Bone marrow (tissue), 2 donors: ENCODE data around the gene CCDC57.
"Not testable (repeated sequence)": the region's sequence is repeated elsewhere in the genome, so short reads cannot be mapped to it uniquely, and the experiment has no call there.

Experiments
- DNase-seq, 2 donors: peaks; one replicate each; lab custom pipeline; 2025; lab: John Stamatoyannopoulos, UW

The CCDC57 gene

DNA sequence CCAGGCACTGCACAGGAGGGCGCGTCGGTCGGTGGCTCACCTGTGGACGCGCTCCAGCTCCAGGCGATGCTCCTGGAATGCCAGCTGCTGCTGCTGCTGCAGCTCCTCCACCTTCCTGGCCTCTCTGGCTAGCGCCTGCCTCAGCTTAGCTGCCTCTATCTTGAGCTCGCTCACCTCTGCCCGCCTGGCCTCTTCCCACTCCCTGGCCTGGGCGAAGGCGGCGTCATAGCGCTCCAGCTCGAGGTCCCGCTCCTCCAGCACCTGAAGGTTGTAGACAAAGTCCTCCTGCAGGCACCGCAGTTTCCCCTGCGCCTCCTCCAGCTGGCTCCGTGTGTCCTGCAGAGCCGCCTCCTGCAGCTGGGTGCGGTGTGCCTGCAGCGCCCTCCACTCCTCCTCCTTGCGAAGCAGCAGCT is 11.1 kb downstream of the CCDC57 start:
- DNase-seq = no peak

DNA sequence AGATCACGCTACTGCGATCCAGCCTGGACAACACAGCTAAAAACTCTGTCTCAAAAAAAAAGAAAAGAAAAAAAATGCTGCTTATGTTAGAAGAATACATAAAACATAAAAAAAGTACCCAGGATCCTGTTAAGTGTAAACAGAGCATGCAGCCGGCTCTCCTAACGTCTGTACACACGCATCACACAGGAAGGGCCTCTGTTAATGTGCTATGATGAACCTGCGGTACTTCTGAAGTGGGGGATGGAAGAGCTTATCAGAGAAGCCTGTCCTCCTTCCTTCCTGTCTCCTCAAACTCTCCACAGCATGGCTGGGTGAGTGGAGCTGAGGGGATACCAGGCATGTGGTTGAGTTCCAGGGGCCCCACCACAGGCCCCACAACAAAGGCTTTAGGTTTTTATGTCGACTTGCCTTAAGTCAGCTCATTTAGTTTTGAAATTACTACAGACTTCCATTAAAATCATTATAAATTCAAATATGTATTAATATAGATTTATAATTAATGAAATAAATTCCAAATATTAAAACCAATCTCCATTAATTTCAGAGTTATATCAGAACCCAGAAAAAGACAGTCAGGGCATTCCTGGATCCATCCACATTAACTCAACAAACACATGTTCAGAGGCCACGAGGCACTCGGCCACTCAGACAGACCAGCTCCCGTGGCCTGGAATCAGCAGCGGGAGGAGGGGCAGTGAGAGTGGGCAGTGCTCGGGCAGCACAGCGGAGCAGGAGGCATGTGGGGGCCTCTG is 11.7 kb downstream of the CCDC57 start:
- peak in 1 of 2 donors; percentile 88 for DNase-seq

DNA sequence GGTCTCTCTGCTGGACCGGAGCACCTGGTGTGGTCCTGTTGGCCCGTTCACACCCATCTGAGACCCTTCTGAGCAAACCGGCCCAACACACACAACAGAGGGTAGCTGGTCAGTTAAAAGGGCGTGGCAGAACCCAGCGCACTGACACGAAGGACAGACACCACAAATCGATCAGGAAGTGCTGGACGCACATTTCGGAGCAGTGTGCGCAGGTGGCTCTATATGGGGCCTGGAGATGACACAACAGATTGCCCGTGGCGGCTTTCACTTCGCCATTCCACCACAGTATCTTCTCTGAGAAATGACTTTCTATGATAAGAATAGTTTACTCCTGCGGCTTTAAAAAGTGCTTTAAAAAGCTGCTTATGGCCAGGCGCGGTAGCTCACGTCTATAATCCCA is 12.5 kb downstream of the CCDC57 start:
- no peak for DNase-seq

DNA sequence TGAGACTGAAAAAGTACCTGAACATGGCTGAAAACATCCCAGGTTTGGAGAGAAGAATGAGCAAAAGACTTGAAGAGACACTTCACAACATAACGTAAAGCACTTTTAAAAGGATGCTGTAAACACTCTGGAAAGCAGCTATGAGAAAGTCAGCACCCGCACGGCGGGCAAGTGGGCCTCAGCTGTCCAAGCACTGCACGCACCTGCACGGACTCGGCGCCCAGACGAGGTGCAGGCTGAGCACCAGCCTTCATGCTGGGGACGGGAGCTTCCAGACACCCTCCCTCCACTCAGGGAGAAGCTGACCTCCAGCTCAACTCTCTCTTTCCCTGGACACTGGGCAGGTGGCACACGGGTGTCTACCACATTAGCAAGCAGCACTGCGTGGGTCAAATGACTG is 13.1 kb downstream of the CCDC57 start:
- no peak for DNase-seq

DNA sequence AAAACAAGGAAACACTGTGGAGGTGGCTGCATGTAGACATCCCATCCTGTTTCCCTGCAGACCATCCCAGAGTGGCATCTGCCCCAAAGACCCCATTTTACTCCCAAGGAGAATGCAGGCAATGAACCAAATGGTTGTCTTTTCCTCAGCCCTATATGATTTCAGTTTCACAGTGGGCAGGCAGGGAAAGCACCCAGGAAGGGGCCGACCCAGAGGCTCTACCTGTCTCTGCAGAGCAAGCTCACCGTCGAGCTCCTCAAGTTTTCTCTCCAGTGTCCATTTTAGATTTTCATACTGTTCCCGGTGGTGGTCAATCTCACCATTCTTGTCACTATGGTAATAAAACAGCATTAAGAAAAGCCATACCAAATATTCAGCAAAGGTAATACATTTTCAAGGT is 14.6 kb downstream of the CCDC57 start:
- DNase-seq = no peak

DNA sequence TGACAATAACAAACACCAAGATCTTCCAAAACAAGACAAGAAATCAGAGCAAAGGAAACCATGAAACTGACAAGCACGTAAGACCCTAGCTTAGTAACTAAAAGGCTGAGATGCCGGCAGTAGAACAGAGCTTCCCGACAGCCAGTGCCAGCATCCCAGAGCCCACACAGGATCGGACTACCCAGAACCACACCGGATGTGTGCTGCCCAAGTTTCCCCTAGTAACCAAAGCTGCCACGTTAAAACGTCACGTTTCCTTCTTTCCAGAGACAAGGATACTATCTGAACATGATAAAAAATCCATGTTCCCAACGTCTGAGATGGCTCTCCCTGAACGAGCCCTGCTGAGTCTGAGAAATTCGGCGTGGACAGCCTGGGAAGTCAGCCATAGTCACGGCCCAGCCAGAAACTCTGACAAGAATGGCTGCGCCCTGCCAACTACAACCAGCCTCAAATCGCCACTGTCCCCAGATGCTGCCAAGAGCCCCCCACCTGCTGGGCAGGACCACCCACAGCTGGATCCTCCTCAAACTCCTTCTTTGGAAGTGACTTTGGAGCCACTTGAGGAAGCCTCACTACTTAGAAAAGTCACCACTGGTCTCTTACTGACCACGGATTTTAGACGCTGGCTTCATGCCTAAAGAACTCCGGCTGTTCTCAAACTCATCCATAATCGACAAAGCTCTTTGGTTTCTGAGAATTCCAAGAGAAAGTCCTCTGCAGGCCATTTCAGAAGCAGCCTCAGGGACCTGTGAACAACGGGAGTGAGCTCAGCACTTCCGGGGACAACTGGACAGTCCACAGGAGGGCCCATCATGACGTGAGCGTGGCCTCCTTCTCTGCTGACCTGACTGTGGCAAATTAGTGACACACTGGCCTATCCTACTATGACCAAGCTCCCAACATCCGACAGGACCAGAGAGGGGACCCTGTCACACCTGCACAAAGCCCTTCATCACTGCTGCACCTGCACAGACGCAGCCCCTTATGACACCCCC is 16.7 kb downstream of the CCDC57 start:
- no peak for DNase-seq

DNA sequence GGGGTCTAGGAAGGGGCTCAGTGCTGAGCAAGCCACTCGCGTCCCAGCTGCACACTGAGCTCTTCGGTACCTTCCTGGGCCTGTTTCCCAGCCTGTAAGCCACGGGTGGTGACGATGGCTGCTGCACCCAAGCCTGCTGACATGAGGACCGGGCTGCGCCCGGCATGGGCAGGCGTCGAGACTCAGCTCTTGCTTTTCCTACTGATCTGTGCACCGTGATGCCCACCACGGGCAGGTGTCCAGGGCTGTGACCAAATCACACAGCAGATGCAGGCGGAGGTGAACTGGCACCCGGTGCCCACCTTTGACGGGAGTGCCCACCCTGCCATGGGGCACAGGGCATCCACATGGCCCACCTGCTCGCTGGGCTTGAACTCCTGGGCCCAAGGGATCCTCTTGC is 17.9 kb downstream of the CCDC57 start:
- DNase-seq = no peak

DNA sequence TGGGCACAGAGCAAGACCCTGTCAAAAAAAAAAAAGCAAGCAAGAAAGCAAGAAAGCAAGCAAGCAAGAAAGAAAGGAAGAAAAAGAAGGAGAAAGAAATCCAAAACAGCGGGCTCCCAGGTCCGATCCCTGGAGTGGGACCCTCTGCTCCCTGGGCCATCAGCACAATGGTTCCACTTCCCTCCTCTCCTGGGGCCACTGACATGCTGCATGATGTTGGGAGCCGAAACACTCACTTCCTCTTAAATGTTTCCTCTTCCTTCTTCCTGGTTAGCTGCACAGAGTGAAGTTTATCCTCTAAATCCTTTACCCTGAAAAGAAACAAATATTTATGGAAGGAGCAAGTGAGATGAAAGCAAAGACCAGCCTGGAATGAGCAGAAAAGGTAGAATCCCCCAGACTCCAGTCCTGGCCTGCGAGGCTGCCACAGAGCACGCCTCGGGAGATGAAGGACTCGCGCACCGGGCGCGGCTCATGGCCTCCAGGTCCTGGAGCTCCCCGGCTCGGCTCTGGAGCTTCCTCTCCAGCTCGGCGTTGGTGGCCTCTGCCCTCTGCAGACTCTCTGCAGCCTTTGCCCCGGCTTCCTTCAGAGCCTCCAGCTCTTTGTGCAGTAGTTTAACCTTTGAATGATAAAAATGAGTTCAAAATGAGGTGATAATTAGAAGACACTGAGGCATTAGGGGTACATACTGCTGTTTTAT is 19.0 kb downstream of the CCDC57 start:
- no peak for DNase-seq

DNA sequence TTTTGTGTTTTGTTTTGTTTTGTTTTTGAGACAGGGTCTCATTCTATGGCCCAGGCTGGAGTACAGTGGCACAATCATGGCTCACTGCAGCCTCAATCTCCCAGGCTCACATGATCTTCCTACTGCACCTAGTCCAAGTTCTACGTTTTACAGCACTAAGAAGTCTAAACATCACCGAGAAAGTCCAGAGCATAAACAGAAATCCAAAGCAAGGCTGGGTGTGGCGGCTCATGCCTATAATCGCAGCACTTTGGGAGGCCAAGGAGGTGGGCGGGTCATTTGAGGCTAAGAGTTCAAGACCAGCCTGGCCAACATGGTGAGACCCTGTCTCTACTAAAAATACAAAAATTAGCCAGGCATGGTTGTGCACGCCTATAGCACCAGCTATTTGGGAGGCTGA is 19.6 kb downstream of the CCDC57 start:
- DNase-seq = not testable (repeated sequence)

DNA sequence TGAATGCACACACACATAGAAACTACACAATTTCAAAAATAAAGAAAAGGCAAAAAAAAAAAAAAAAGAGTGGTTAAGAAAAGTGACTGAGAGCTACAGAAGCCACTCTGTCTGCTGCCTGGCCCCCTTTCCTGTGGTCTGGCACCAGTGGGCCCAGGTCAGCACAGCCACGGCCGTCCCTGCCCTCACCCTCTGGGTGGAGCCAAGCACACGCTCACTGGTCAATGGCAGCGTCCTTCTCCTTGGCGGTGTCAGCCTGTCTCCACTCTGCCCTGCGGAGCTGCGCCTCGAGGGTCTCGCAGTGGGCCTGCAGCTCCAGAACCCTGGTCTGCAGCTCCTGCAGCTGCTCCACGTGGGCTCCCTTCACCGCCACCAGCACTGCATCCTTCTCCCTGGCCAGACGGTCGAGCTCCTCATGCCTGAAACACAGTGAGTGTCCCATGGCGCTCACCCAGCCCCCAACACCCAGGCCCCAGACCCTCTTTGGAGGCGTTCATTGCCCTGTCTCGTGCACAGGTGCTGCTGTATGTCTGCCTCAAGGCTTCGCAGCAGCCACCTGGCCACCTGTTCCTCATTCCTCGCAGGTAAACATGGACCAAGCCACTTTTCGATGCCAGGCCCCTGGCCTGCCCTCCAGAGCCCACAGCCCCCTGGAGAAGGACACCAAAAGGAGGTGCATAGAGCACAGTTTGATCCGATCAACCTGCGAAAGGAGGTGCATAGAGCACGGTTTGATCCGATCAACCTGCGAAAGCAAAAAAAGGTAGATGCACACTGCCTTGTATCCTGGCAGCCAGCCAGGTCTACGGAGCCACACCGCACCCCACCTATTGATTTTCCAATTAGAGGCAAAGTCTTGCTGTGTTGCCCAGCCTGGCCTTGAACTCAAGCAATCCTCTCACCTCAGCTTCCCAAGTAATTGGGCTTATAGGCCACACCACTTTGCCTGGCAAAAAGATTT is 24.4 kb downstream of the CCDC57 start:
- no peak for DNase-seq

DNA sequence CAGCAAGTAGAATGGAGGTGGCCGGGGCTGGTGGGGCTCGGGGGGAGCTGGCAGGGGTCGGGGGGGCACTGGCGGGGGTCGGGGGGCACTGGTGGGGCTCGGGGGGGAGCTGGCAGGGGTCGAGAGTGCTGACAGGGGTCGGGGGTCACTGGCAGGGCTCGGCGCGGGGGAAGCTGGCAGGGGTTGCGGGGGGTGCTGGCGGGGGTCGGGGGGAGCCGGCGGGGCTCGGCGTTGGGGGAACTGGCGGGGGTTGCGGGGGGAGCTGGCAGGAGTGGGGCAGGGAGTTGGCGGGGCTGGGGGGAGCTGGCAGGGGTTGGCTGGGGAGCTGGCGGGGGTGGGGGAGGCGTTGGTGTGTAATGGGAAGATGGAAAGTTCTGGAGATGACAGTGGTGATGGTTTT is 25.1 kb downstream of the CCDC57 start:
- DNase-seq = no peak

DNA sequence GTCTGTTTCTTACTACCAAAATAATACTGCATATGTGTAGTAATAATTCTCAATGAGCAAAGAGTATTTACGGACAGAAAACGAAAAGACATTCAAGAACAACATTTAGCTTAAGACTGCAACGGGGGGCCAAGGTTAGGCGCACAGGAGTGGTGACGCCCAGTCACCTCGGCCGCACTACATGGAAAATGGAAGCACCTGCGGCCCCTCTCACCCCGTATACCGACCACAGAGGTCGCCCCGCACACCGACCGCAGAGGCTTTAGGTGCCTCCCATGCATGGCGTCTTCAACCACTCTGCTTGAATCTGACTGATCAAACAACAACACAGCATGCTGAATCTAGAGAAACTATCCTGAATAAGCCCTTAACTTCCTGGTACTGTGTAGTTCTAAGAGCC is 26.4 kb downstream of the CCDC57 start:
- DNase-seq = no peak

DNA sequence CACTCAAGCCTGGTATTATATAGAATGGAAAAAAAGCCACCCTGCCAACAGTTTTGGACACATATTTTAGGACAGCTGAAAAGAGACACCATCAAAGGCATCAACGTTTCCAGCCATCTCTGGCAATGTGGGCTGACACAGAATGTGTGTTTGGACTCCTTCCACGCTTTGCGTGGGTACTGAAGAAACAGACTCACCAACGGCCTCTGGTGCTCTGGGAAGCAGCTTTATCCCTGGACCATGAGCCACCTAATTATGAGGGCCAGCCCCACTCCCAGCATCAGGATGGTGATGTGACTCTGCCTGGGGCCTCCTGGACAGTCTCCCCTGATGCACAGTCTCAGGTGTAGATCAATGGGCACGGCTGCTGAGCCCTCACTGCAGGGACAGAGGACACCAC is 27.9 kb downstream of the CCDC57 start:
- DNase-seq = no peak

DNA sequence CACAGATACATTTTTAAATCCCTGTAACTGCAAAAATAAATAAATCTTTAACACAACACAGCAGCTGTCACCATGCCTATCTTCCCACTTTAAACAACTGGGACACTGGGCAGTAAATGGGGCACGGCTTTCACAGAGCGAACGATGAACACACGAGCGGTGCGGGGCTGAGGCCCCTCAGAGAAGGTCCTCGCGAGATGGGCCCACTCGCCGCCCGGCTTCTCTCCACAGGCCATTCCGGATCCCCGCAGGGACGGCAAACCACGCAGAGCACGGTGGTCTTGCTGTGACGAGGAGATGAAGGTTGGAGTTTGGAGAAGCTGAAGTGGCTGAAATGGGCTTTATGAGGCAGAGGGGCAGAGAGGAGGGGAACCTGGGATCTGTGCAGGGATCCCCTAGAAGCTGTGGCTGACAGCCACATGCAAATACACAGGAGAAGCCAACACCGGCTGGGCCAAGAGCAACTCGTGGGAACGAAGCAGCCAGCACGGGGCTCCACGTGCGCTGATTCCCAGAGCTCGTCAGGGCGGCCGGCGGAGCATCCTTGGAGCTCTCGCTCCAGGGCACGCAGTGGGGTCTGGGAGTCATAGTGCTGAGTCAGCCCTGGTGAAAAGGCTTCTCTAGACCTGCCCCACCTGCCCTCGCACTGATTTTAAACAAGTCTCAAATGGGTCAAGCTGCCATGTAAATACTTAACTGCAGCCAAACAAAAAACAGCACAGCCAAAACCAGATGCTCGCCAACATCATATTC is 31.7 kb downstream of the CCDC57 start:
- DNase-seq = no peak

DNA sequence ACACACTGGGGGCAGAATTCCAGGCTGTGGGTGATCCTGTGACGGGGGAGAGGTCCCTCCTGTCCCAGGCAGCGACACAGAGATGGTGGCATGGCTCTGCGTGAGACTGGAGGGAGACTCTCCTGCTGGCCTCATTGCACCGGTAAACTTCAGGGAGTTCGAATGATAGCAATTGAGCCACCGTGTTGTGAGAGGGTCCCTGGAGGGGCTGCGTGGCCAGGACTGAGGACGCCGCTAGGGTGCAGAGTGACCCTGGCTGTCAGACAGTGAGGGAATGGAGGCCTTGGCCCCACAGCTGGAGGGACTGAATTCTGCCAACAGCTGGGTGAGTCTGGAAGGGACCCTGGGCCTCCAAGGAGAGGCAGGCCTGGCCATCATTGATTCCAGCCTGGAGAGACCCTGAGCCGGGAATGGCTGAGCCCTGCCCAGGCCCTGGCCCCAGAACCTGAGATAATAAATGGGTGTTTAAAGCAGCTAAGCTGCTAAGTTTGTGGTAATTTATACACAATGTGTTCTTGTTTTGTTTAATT is 32.6 kb downstream of the CCDC57 start:
- DNase-seq = no peak

DNA sequence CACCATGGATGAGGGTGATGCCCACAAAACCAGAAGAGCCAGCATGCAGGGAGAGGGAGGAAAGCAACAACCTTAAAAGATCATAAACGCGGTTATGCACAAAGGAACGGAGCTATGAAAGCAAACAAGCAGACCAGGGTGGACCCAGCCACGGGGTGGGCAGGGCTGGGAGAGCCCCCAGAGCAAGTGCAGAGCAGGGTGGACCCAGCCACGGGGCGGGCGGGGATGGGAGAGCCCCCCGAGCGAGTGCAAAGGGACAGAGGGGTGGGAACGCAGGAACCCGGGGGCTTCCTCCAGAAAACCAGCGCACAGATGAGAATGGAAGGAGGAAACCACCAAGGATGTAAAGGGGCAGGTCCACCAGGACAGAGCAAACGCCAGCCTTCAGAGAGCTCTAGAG is 33.2 kb downstream of the CCDC57 start:
- DNase-seq = no peak

DNA sequence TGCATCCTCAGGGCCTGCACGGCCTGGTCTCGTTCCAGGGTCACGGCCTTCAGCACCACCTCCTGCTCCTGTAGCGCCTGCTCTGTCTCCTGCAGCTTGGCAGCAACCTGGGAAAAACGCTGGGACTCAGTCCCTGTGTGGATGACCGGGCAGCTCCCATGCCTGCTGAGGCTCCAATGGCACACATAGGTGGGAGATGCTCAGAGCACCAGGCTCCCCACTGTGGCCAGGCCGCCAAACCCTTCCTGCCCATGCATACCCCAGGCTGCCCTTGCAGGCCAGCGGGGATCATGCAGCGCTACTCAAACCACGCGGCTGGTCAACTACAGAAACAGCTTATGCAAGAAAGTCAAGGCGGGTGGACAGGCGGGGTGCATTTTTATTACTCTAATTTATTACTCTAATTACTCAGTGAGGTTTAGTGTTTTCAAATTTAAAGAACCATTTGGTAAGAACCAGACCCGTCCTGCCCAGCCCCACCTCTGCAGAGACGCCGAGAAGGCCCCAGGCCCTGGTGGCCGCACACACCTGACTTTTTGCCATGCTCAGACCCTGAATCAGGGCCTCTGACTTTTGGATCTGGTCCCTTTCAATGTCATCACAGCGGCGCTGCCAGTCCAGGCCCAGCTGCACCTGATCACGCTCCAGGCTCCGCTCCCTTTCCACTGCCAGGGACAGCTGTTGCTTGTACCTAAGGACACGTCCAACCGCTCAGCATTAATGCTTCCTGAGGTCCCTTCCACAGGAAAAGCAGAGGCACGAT is 34.0 kb downstream of the CCDC57 start:
- no peak for DNase-seq

DNA sequence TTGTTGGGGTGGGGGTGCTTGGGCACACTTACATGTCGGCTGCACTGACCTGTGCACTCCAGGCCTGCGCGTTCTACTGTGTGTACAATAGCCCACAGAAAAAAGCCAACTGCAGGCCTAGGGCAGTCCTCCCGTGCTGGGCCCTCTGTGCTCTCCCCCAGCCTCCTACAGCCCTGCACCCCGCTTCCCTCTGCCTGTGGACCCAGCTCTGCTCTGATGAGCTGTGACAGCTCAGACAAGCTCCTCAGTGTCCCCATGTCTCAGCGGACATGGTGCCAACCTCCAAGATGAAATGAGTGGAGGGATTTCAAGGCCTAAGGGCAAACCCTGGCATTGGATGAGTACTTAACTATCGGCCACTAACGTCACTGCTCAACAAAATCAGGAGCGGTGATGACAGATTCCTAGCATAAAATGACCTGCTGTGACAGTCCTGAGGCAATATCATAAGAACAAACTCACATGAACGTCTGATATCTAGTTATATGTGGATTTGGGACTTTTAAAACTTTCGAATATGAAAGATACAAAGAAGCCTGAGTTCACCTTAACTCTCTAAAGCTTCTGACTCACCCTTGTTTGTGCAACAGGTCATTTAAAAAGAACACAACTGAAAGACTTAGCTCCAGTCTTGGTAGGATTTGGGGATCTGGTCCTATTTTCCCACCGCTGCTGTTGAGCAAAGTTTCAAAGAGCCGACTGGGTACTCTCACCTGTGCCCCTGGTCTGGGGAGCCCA is 34.7 kb downstream of the CCDC57 start:
- no peak for DNase-seq

DNA sequence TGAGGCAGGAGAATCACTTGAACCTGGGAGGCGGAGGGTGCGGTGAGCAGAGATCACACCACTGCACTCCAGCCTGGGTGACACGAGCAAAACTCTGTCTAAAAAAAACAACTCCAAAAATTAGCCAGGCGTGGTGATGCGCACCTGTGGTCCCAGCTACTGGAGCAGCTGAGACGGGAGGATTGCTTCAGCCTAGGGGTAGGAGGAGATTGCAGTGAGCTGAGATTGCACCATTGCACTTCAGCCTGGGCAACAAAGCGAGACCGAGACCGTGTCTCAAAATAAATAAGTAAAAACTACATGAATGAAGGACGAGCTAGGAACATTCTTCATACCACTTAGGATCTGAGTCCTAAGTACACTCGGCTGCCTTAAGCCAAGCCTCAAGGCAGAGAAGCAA is 35.4 kb downstream of the CCDC57 start:
- no peak for DNase-seq
